Measurements from ENCODE around the gene SOBP. TPM values are rescaled to one million over a fixed set of nuclear protein-coding genes. Genes with fewer than 3 reads are reported as not detected.

The SOBP gene
- total and polyA plus RNA-seq, 2 donors (not counting 1 experiment from before 2014, with no cell fraction given) = 2.7 to 6.3 TPM

- TF ChIP-seq EZH2 (IDR thresholded peaks at IDR 0.05; ENCODE audit: low read length, missing control alignments) (no peak), CTCF (conservative IDR thresholded peaks at IDR 0.05 in 1 of 2, IDR thresholded peaks at IDR 0.05 in 1 of 2; ENCODE audit: low read depth in 1 of 2, low read length in 2 of 2) (no peak)
- Histone ChIP-seq H3K27ac (ENCODE audit: insufficient read depth, low read length) (no peak overlapping the region), H3K4me3 (replicated peaks in 1 of 4; ENCODE audit: control extremely low read depth in 1 of 4, insufficient read depth in 1 of 4, low read depth in 3 of 4, low read length in 4 of 4) (no peak overlapping the region), H3K4me2 (ENCODE audit: extremely low read depth, insufficient read depth, low read length) (no peak overlapping the region), H2AFZ (ENCODE audit: low read length) (no peak overlapping the region), H3K27me3 (ENCODE audit: control insufficient read depth, insufficient read depth, low read length) (no peaks in the 10 kb centered on the region), H3K9ac (ENCODE audit: insufficient read depth, low read length) (no peak overlapping the region), H3K36me3 (ENCODE audit: control insufficient read depth, insufficient read depth, low read length) (no peaks in the 10 kb centered on the region), H3K4me1 (ENCODE audit: control insufficient read depth, extremely low read depth, insufficient read depth, low read length) (peaks cover 3% of the 10 kb centered on the region), H3K9me3 (ENCODE audit: control insufficient read depth, insufficient read depth, low read depth, low read length) (no peaks in the 10 kb centered on the region), H4K20me1 (ENCODE audit: control insufficient read depth, extremely low read depth, insufficient read depth, low read length) (no peaks in the 10 kb centered on the region), H3K79me2 (ENCODE audit: control insufficient read depth, insufficient read depth, low read length) (no peaks in the 10 kb centered on the region)
- DNase-seq (ENCODE audit: low read depth in 2 of 2) = no peak
These were observed 42.2 kb upstream of the SOBP start for GRCh38 chr6:107447663-107448216.

- Histone ChIP-seq H3K4me3 (replicated peaks in 1 of 4; ENCODE audit: control extremely low read depth in 1 of 4, insufficient read depth in 1 of 4, low read depth in 3 of 4, low read length in 4 of 4) (no peak overlapping the region), H3K27me3 (ENCODE audit: control insufficient read depth, insufficient read depth, low read length) (no peaks in the 10 kb centered on the region), H3K27ac (ENCODE audit: insufficient read depth, low read length) (no peak overlapping the region), H3K9ac (ENCODE audit: insufficient read depth, low read length) (no peak overlapping the region), H3K4me2 (ENCODE audit: extremely low read depth, insufficient read depth, low read length) (no peak overlapping the region), H2AFZ (ENCODE audit: low read length) (no peak overlapping the region), H3K4me1 (ENCODE audit: control insufficient read depth, extremely low read depth, insufficient read depth, low read length) (peaks cover under 1% of the 10 kb centered on the region), H3K79me2 (ENCODE audit: control insufficient read depth, insufficient read depth, low read length) (no peaks in the 10 kb centered on the region), H3K9me3 (ENCODE audit: control insufficient read depth, insufficient read depth, low read depth, low read length) (no peaks in the 10 kb centered on the region), H3K36me3 (ENCODE audit: control insufficient read depth, insufficient read depth, low read length) (no peaks in the 10 kb centered on the region), H4K20me1 (ENCODE audit: control insufficient read depth, extremely low read depth, insufficient read depth, low read length) (no peaks in the 10 kb centered on the region)
- TF ChIP-seq CTCF (conservative IDR thresholded peaks at IDR 0.05 in 1 of 2, IDR thresholded peaks at IDR 0.05 in 1 of 2; ENCODE audit: low read depth in 1 of 2, low read length in 2 of 2) (no peak), EZH2 (IDR thresholded peaks at IDR 0.05; ENCODE audit: low read length, missing control alignments) (no peak)
- no peak for DNase-seq (ENCODE audit: low read depth in 2 of 2)
These were observed 41.1 kb upstream of the SOBP start for GRCh38 chr6:107448776-107449175.

GRCh38 chr6:107458672-107459282 lies 31.1 kb upstream of the SOBP start:
- Histone ChIP-seq H3K27me3 (ENCODE audit: control insufficient read depth, insufficient read depth, low read length) (no peaks in the 10 kb centered on the region), H4K20me1 (ENCODE audit: control insufficient read depth, extremely low read depth, insufficient read depth, low read length) (no peaks in the 10 kb centered on the region), H3K9ac (ENCODE audit: insufficient read depth, low read length) (peak overlapping the region; percentile 83), H2AFZ (ENCODE audit: low read length) (peak overlapping the region; percentile 99), H3K79me2 (ENCODE audit: control insufficient read depth, insufficient read depth, low read length) (peaks cover 17% of the 10 kb centered on the region), H3K4me2 (ENCODE audit: extremely low read depth, insufficient read depth, low read length) (peak overlapping the region; percentile 92), H3K4me3 (replicated peaks in 1 of 4; ENCODE audit: control extremely low read depth in 1 of 4, insufficient read depth in 1 of 4, low read depth in 3 of 4, low read length in 4 of 4) (peak overlapping the region; percentile 76 to 100 (median 90)), H3K27ac (ENCODE audit: insufficient read depth, low read length) (peak overlapping the region; percentile 85), H3K4me1 (ENCODE audit: control insufficient read depth, extremely low read depth, insufficient read depth, low read length) (no peaks in the 10 kb centered on the region), H3K36me3 (ENCODE audit: control insufficient read depth, insufficient read depth, low read length) (no peaks in the 10 kb centered on the region), H3K9me3 (ENCODE audit: control insufficient read depth, insufficient read depth, low read depth, low read length) (no peaks in the 10 kb centered on the region)
- no peak for TF ChIP-seq CTCF (conservative IDR thresholded peaks at IDR 0.05 in 1 of 2, IDR thresholded peaks at IDR 0.05 in 1 of 2; ENCODE audit: low read depth in 1 of 2, low read length in 2 of 2)
- peak; percentile 13 to 31 for DNase-seq (ENCODE audit: low read depth in 2 of 2)
